ENCODE results near the gene NFS1.

- TF ChIP-seq POLR2A (IDR thresholded peaks at IDR 0.05): no peak
- TF ChIP-seq CTCF (IDR thresholded peaks at IDR 0.05): no peak
Measured at GRCh38 chr20:35718972-35719635, 20.0 kb upstream of the NFS1 start.
